ENCODE data around the gene IER5.

DNA sequence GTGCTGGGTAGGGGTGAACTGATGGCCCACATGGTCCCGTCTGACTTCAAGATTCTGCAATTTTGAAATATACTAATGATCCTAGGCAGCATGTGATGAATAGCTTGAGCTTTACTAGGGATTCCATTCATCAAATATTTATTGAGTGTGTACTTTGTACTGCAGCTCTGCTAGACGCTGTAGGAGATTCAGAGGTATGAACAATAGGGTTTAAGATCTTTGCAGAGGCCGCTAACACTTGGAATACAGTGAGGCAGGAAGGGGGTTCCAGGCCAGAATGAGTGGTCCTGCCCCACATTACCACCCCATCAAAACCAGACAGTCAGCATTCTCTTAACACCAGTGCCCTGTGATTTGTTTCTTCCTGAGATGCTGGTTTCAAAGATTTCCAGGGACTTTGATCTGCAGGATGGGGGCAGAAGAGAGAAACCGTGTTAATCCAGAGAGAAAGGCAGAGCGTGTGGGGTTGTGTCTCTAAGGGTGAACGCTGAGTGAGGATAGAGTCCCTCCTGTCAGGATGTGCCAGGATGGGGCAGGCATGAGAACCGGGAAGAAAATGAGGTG lies 19.9 kb downstream of the IER5 start:
- TF ChIP-seq, protein P1, sequence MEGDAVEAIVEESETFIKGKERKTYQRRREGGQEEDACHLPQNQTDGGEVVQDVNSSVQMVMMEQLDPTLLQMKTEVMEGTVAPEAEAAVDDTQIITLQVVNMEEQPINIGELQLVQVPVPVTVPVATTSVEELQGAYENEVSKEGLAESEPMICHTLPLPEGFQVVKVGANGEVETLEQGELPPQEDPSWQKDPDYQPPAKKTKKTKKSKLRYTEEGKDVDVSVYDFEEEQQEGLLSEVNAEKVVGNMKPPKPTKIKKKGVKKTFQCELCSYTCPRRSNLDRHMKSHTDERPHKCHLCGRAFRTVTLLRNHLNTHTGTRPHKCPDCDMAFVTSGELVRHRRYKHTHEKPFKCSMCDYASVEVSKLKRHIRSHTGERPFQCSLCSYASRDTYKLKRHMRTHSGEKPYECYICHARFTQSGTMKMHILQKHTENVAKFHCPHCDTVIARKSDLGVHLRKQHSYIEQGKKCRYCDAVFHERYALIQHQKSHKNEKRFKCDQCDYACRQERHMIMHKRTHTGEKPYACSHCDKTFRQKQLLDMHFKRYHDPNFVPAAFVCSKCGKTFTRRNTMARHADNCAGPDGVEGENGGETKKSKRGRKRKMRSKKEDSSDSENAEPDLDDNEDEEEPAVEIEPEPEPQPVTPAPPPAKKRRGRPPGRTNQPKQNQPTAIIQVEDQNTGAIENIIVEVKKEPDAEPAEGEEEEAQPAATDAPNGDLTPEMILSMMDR (IDR thresholded peaks at IDR 0.05; ENCODE audit: poor library complexity, severe bottlenecking), result no peak
- TF ChIP-seq MXI1 (conservative IDR thresholded peaks at IDR 0.05; ENCODE audit: poor library complexity, severe bottlenecking), result no peak
- TF ChIP-seq EP300 (conservative IDR thresholded peaks at IDR 0.05; ENCODE audit: poor library complexity, severe bottlenecking), result no peak
